ENCODE data around the gene CXorf58. TPM values are rescaled to one million over a fixed set of nuclear protein-coding genes. Genes with fewer than 3 reads are reported as not detected.
A peak's percentile ranks its signal among the peaks of the same experiment; 100 is the strongest.

CXorf58 gene
- total and polyA plus RNA-seq, 2 of the 13 experiments (the other 11 are each of a cell fraction or from before 2014, with no cell fraction given), result not detected

DNA sequence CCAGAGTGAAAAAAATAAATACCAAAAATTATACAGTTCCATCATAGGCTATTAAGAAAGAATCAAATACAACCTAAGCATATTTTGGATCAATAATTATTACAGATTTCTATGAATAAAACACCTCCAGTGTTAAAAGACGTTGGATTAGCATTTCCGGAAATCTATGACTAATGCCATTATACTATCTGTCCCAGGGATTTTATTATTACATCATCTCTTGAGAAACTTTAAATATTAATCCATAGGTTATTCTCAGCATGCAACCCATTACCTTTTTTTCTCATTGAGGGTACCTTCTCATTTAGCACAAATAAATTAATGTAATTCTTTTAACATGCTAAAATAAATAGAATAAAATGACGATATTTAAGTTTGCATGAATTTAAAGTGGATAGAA is 44.6 kb downstream of the CXorf58 start (continued):
- TF ChIP-seq ZBTB10 (CRISPR knock-in tag; IDR thresholded peaks at IDR 0.05; ENCODE audit: borderline replicate concordance), result no peak
- TF ChIP-seq ZNF614 (CRISPR knock-in tag; IDR thresholded peaks at IDR 0.05; ENCODE audit: borderline replicate concordance), result no peak
- no peak for TF ChIP-seq ATF5 (CRISPR knock-in tag; IDR thresholded peaks at IDR 0.05; ENCODE audit: low read depth)
- TF ChIP-seq ZNF446 (CRISPR knock-in tag; IDR thresholded peaks at IDR 0.05), result no peak

DNA sequence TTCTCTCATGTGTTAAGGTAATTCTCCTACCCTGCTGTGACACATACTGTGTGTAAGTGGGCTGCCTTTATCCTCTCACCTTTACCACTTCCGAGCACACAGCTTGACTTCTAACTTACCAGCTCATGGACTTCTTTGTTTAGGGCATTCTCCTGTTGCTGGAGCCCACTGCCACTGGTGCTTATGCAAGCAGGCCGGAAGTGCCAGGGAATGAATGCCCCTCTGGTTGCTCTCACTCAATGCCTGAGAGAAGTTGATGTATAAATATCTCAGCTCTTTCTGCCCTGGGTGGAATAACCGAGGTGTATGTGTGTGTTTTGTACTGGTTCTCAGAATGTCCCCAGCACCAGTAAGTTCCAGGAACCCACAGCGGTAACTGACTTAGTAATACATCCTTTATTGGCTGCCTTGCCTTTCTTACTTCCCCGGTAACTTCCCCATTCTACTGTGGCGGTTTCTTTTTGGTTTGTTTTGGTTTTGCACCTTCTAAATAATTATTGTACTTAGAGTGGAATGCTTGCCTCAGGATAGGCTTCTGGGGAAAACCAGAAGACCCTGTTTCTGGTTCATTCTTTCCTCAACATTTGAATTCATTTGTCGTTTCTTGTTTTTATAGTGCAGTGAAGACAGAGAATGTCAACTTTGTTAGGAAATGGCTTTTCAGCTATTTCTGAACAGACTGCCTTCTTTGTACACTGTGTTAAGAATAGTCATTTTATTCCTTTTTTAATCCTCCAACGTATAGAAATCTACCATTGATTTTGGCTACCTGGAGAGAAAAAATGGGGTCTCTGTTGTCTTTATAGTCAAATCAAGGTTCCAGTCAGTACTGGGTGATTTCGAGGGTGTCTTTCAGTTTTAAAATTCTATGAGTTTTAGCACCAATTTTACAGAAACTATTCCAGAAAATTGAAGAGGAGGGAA is 45.4 kb downstream of the CXorf58 start:
- ChIA-PET POLR2A (no interaction called here), CTCF (ENCODE audit: low intra/inter-chr PET ratio, low total read pairs) (no interaction called here)
- no TSS peak for BruUV-seq (replicated peaks)
- WGBS (ENCODE audit: low lambda C conversion rate), result 28% methylated on average over 8 of the region's 9 CpGs
- Histone ChIP-seq H3K4me3 (replicated peaks in 1 of 3; ENCODE audit: insufficient read depth in 1 of 3, low read depth in 2 of 3, low read length in 3 of 3) (peak overlapping the region in 1 of 3 experiments; percentile 30; a peak in 1 of 6 replicates), H3K9ac (ENCODE audit: insufficient read depth, low read depth, low read length) (no peak overlapping the region), H4K20me1 (ENCODE audit: insufficient read depth, low read length) (no peaks in the 10 kb centered on the region), H2AFZ (ENCODE audit: low read length) (no peak overlapping the region), H3K4me1 (ENCODE audit: insufficient read depth, low read length) (no peaks in the 10 kb centered on the region), H3K4me2 (ENCODE audit: low read depth, low read length) (peak overlapping the region; percentile 27; the same call in 1 of the 2 replicates), H3K36me3 (replicated peaks in 1 of 2; ENCODE audit: control insufficient read depth in 1 of 2, insufficient read depth in 2 of 2, low read length in 2 of 2) (no peaks in the 10 kb centered on the region), H3K27ac (ENCODE audit: extremely low read length, insufficient read depth, low read length) (no peak overlapping the region), H3K27me3 (ENCODE audit: control insufficient read depth in 1 of 2, insufficient read depth in 2 of 2, low read length in 2 of 2) (no peaks in the 10 kb centered on the region), H3K9me3 (ENCODE audit: low read length) (no peaks in the 10 kb centered on the region), H3K79me2 (ENCODE audit: insufficient read depth, low read length) (no peaks in the 10 kb centered on the region)
- DNase-seq (ENCODE audit: low spot score) (no peak), FAIRE-seq (no peak), ATAC-seq (no peak)
- intact Hi-C loops (cut with micrococcal nuclease; ENCODE audit: unreplicated experiment), result no loop called here
- in situ Hi-C loops (cut with HindIII; ENCODE audit: extremely low pct_ligation_motif_present, low pct_unique_long_range_greater_than_20kb), result no loop called here
- no peak for TF ChIP-seq FOXC1 (CRISPR knock-in tag; IDR thresholded peaks at IDR 0.05; ENCODE audit: borderline replicate concordance)
- no peak for TF ChIP-seq HBP1 (CRISPR knock-in tag; IDR thresholded peaks at IDR 0.05; ENCODE audit: low read depth)
- TF ChIP-seq, protein P1, sequence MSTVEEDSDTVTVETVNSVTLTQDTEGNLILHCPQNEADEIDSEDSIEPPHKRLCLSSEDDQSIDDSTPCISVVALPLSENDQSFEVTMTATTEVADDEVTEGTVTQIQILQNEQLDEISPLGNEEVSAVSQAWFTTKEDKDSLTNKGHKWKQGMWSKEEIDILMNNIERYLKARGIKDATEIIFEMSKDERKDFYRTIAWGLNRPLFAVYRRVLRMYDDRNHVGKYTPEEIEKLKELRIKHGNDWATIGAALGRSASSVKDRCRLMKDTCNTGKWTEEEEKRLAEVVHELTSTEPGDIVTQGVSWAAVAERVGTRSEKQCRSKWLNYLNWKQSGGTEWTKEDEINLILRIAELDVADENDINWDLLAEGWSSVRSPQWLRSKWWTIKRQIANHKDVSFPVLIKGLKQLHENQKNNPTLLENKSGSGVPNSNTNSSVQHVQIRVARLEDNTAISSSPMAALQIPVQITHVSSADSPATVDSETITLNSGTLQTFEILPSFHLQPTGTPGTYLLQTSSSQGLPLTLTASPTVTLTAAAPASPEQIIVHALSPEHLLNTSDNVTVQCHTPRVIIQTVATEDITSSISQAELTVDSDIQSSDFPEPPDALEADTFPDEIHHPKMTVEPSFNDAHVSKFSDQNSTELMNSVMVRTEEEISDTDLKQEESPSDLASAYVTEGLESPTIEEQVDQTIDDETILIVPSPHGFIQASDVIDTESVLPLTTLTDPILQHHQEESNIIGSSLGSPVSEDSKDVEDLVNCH (CRISPR knock-in tag; IDR thresholded peaks at IDR 0.05), result no peak
- TF ChIP-seq, protein P2, sequence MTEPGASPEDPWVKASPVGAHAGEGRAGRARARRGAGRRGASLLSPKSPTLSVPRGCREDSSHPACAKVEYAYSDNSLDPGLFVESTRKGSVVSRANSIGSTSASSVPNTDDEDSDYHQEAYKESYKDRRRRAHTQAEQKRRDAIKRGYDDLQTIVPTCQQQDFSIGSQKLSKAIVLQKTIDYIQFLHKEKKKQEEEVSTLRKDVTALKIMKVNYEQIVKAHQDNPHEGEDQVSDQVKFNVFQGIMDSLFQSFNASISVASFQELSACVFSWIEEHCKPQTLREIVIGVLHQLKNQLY (CRISPR knock-in tag; IDR thresholded peaks at IDR 0.05), result no peak
- no peak for TF ChIP-seq ZNF75D (CRISPR knock-in tag; IDR thresholded peaks at IDR 0.05; ENCODE audit: borderline replicate concordance)
- TF ChIP-seq JDP2 (CRISPR knock-in tag; IDR thresholded peaks at IDR 0.05; ENCODE audit: borderline replicate concordance), result no peak
- TF ChIP-seq CCDC6 (CRISPR knock-in tag; IDR thresholded peaks at IDR 0.05), result no peak
- no peak for TF ChIP-seq KLF9 (CRISPR knock-in tag; IDR thresholded peaks at IDR 0.05; ENCODE audit: low read depth)
- TF ChIP-seq CREBL2 (CRISPR knock-in tag; IDR thresholded peaks at IDR 0.05; ENCODE audit: borderline replicate concordance), result no peak
